CD1c-positive myeloid dendritic cell (primary cell): Measurements from ENCODE around the gene RPL36AL.
"Not testable (repeated sequence)": the region's sequence is repeated elsewhere in the genome, so short reads cannot be mapped to it uniquely, and the experiment has no call there.

Experiments used
- DNase-seq: peaks from one replicate; pipeline ENCODE4 v3.0.0-alpha.2; 2016; ENCODE audit errors: extremely low spot score

Gene RPL36AL

DNA sequence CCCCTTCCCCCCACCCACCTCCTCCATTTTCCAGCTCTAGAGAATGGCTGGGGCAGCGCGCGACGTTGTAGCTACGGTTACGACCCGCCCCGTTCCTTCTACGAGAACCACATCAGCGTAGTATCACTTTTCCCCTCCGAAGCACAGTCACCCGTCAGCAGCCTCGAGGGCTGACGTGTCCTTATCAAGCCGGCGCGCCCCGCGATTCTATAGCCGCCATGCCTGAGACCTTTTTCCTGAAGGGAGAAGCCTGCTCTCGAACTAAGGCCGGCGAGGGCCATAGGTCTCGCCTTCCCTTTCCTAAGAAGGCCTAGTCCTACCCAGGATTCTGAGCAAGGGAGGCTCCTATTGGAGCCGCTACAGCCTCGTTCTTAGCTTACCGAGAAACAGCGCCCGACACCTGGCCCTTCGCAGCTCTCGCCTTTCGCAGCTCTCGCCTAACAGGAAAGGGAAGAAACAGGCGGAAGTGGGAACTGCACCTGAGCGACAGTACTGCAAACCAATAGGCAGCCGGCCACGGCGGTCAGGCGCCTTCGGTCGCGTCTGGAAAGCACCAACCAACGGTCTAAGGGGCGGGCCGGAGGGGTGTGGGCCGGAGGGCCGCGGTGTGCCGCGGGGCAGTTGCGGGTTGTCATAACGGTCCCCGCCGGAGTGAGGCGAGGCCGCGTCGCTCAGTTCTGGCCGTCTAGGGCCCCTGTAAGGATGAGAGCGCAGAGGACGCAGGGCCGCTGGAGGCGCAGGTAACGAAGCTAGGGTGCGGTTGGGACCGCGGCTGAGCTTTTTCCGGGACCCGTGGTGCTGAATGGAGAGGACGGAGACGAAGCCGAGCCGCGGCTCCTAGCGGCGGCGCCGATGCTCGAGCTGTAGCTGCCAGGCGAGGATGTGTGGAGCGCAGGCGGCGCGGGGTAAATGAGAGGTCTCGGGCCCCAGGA is at the start of gene RPL36AL, which contains the start of gene MGAT2:
RPL36AL (minus strand) TSS at position 445 of the 932 bp plus-strand sequence. CDS start 1,522 bp downstream, outside the sequence.
MGAT2 (plus strand) TSS at position 618 of the 932 bp plus-strand sequence. CDS start 470 bp downstream, outside the sequence.
- DNase-seq = peak; percentile 98

DNA sequence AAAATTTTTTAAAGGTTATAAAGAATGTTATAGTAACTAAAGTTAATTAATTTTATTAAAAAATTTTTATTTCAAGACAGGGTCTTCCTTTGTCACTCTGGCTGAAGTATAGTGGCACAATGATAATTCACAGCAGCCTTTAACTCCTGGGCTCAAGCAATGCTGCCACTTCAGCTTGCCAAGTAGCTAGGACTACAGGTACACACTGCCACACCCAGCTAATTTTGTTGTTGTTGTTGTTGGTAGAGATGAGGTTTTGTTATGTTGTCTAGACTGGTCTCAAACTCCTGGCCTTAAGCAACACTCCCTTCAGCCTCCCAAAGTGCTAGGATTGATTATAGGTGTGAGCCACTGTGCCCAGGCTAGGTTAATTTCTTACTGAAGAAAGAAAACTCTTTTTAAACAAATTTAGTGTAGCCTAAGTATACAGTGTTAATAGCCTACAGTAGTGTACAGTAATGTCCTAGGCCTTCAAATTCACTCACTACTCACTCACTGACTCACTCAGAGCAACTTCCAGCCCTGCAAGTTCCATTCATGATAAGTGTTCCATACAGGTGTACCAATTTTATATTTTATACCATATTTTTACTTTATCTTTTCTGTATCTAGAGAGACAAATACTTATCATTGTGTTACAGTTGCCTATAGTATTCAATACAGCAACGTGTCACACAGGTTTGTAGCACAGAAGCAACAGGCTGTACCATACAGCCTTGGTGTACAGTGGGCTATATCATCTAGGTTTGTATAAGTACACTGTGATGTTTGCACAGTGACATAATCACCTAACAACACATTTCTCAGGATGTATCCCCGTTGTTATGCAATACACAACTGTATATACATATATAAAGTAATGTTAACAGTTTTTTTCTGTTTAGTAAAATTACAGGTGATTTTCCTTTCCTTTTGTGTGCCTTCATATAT is 39.4 kb upstream of the RPL36AL start:
- no peak for DNase-seq

DNA sequence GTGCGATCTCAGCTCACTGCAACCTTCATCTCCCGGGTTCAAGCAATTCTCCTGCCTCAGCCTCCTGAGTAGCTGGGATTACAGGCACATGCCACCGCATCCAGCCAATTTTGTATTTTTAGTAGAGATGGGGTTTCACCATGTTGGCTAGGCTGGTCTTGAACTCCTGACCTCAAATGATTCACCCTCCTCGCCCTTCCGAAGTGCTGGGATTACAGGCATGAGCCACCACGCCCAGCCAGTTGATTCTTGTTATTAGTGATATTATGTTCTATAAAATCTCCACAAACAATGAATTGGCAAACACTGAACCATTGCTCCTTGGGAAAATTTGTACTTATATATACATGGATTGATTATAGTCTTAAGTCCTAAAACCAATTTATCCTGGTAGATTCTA is 37.1 kb upstream of the RPL36AL start:
- DNase-seq = not testable (repeated sequence)

DNA sequence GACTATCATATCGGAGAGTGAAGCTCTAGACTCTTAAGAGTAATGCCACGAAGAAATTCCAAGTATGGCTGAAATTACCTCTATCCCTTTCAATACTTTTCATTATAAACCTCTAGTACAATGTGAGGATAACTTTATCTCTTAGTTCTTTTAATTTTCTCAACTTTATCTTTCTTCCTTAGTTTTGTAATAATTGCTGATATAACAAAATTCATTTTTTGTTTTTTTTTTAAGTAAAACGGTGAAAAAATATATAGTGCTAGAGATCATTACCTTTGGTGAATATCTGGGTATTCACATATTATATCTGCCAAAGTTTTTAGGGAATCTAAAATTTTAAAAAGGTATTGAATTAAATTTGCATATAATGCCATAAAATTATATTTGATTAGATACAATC is 34.1 kb upstream of the RPL36AL start:
- DNase-seq = no peak

DNA sequence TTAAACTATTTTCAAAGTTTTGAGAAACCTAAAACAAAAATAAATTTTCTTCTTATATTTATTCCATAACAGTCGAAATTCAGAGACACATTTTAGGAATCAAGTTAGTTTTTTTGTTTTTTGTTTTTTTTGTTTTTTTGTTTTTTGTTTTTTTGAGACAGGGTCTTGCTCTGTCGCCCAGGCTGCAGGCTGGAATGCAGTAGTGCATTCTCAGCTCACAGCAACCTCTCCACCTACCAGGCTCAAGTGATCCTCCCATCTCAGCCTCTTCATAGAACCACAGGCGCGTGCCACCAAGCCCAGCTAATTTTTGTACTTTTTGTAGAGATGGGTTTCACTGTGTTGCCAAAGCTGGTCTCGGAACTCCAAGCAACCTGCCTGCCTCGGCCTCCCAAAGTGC is 33.1 kb upstream of the RPL36AL start:
- no peak for DNase-seq

DNA sequence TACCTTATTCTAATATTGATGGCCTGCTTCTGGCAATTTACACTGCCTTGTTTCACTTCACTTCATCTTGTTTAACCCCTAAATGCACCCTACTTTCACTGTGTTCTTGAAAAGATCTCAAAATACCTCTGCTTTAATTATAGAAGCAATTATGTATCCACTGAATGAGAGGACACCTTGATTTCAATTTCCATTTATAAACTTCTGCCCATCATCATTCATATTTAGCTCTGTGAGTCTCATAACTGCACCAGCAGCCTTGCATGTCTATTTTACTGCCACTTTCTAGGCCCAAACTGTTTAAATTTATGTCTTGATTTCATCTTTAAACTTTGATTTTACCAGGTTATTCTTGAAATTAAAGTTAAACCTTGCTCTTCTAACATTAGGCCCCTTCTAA is 21.7 kb upstream of the RPL36AL start:
- no peak for DNase-seq

DNA sequence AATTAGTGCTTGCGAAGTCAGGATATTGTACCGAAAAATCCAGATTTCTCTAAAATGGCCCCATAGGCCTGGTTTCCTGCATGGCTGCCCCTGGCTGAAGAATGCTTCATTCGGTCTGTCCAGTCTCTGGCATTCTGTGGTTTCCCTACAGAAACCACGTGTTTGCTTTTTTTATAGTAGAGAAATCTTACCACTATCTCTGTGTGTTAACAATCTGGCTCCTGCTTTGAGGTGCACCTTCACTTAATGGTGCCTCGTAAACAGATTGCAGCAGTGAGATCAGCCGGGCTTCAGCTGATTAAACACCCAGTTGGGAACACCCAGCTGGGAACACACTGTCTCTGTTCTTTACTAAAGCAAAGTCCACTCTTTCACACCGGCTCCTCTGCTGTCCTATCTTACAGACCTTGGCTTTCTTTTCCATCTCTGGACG is 21.3 kb upstream of the RPL36AL start:
- no peak for DNase-seq

DNA sequence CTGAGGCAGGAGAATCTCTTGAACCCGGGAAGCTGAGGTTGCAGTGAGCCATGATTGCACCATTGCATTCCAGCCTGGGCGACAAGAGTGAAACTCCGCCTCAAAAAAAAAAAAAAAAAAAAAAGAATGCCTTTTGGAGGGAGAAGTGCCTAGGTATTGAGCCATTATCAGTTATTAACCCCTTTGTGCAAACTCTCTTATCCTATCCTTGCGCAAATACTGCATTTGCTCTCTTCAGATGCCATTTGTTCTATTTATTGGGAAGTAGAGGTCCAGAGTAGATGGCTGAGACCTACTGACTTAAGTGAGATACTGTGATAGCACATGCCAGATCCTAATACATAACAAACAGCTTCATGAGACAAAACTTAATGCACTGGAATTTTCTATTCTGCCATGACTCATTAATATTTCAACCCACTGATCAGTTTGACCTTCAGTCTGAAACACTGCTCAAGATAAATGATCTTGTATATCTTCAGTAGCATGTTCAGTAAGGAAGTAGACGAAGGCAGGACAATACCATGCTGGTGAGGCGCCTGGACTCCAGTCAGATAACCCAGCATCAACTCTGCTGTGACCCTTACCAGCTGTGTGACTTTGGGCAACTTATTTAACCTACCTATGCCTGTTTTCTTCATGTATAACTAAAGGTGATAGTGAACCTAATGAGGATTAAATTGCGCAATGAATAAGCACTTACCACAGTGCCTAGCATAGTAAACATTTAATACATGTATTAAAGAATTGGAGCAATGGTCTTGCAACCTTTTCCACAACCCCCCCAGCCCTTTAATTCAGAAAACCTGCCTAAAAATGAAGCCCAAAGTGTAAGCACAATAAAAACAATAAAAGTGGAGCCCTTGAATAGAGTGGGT is 20.4 kb upstream of the RPL36AL start:
- DNase-seq = no peak

DNA sequence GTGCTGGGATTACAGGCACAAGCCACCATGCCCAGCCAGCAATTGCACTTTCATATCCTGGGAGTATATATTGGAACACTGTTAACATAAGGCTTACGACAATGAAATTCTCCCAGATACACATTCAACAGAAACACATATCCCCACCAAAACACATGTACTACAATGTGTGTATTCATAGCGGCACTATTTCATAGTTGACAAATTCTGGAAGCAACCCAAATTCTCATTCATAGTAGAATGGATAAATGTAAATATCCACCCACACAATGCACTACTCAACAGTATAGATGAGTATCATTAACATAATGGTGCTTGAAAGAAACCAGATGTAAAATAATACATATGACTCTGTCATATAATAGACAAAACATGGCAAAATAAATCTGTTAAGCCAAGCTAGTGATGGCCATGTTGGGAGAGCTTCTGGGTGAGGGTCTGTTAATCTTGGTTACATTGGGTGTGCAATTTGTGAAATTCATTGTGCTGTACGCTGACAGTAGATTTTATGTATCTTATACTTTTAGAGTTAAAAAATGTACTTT is 17.2 kb upstream of the RPL36AL start:
- DNase-seq = no peak

DNA sequence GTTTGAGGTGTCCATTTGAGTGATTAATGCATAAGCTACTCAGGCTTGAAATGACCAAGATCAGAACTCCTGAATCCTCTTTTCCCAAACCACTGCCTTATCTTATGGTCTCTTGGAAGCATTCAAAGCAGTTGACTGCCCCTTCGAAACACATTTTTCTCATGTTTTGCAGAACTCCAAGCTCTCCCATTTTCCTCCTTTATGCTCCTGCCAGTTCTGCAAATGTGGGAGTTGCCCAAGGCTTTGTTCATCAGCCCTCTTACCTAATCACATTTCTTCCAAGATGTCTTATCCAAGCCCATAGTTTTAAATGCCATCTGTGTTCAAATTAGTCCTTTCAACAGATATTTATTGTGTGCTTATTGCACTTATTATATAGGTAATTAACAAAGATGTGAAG is 16.4 kb upstream of the RPL36AL start:
- no peak for DNase-seq

DNA sequence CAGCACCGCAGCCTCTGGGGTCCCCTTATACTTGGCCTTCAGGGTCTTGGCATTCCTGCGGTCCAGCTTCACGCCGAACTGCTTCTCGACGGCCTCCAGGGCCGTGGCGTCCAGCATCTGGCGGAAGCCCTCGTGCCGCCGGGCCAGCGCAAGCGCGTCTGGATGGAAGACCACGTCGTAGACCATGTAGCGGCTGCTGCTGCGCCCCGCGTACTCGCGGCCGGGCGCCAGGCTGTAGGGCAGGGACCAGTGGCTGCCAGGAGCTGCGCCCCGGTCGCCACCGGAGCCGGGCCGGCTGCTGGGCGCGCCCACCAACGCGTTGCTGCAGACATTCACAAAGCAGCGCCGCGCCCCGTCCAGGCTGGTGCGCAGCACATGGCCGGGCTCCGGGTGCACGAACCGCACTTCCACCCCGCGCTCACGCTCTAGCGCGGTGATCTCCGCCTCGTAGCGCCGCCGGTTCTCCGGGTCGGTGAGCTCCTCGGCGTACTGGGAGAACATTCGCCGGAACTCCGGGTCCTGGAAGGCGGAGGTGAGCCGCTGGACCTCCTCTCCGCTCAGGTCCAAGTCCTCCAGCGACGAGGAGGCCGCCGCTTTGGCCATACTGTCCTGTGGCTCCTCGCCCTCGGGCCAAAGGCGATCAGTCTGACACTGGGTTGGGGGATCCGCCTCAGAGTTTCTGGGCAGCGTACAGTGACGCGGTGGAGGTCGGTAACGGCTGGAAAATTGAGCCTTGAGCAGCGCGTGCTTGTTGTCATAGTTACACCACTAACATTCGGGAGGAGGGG is 14.3 kb upstream of the RPL36AL start, which contains the start of gene DNAAF2:
DNAAF2 (minus strand) TSS at position 698 of the 788 bp plus-strand sequence; CDS start at position 603, 95 bp downstream.
- DNase-seq = peak; percentile 69

DNA sequence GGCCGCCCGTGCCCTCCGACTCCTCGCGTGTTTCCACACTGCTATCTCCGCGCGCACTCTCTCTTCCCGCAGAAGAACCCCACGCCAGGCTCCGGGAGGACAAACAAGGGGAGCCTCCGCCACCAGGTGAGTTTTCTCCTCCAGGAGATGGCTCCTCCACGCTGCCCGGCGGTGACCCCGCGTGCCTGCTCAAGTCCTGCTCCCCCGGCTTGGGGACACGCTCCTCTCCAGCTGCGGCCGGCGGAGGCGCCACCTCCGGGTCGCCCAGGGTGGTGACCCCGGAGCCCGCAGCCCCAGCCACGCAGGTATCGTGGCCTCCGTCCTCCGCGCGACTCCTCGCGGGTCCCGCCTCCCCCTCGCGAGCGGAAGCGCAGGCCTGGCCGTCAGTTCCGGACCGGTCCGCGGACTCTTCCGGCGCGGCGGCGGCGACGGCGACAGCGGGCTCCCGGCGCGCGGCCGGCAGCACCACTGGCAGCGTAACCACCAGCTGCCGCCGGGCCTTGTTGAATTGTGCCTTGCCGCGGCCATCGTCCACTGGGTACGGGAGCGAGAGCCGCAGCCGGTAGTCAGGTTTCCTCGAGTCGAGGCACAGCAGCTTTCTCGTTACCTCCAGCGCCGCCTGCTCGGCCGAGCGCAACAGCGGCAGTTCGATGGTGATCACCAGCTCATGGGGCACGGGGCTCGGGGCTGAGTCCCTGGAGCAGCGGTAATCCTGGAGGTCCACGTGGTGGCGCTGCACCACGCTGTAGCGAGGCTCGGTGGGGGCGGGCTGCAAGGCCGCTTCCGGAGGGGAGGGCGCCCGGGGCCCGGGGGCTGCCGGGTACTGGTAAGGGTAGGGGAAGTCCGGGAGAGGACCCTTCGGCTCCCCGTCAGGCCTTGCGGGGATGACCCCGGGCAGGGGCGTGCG is 13.5 kb upstream of the RPL36AL start:
- peak; percentile 97 for DNase-seq

DNA sequence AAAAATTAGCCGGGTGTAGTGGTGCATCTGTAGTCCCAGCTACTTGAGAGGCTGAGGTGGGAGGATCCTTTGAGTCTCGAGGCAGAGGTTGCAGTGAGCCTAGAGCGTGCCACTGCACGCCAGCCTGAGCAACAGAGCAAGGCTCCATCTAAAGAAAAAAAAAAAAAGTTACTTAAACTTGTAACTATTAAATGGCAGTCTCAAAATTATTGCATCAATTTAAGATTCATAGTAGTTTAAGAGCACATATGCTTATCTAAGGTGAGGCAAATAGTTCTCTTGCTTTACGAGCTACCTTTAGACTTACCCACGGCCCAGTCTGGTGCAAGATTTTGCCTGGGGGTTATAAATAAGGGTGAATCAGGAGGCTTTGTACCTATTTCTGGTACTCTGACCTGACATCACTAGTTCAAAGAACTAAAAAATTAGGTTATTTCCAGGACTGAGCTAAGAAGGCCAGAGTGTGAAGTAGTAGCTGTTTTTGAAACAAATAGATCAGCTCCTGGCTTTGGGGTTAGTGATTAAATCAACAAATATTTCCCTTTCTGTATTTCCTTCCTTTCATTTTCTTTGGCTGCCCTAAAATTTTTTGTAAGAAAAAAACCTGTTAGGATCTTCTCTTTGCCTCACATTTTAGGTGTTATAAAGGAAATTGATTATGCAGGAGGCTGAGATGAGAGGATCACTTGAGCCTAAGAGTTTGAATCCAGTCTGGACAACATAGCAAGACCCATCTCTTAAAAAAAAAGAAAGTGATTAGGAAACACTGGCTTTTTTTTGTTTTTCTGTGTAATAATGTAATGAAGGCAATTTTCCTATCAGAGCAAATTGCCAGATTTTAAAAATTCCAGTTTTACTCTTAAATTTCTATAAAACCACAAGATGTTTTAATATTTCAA is 3.8 kb upstream of the RPL36AL start:
- no peak for DNase-seq

DNA sequence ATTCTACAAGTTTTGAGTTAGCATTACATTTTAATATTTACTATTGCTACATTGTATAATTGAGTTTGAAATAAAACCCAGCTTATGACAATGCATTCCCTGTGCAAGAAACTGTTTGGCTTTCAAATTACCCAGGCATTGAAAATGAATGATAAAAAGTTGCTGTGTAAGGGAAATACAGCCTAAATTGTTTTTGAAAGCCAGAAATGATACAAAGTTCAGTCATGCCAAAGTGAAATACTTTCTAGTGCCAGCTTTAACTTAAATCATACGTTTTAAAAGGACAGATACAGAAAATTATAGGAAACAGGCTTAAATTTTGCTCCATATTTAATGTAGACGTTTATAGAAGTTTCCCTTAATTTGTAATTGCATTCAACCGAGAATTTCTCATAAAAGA is 3.0 kb upstream of the RPL36AL start:
- no peak for DNase-seq

DNA sequence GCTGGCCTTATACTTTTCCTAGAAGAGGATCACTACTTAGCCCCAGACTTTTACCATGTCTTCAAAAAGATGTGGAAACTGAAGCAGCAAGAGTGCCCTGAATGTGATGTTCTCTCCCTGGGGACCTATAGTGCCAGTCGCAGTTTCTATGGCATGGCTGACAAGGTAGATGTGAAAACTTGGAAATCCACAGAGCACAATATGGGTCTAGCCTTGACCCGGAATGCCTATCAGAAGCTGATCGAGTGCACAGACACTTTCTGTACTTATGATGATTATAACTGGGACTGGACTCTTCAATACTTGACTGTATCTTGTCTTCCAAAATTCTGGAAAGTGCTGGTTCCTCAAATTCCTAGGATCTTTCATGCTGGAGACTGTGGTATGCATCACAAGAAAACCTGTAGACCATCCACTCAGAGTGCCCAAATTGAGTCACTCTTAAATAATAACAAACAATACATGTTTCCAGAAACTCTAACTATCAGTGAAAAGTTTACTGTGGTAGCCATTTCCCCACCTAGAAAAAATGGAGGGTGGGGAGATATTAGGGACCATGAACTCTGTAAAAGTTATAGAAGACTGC is 1.7 kb upstream of the RPL36AL start:
- no peak for DNase-seq

DNA sequence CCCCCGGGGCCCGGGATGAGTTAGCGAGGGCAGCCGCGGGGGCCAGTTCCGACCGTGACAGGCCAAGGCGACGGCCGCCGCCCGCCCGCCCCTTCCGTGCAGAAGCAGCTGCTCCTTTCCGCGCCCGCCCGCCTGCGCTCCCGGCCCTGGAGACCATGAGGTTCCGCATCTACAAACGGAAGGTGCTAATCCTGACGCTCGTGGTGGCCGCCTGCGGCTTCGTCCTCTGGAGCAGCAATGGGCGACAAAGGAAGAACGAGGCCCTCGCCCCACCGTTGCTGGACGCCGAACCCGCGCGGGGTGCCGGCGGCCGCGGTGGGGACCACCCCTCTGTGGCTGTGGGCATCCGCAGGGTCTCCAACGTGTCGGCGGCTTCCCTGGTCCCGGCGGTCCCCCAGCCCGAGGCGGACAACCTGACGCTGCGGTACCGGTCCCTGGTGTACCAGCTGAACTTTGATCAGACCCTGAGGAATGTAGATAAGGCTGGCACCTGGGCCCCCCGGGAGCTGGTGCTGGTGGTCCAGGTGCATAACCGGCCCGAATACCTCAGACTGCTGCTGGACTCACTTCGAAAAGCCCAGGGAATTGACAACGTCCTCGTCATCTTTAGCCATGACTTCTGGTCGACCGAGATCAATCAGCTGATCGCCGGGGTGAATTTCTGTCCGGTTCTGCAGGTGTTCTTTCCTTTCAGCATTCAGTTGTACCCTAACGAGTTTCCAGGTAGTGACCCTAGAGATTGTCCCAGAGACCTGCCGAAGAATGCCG is 872 bp upstream of the RPL36AL start:
- DNase-seq = peak; percentile 90

DNA sequence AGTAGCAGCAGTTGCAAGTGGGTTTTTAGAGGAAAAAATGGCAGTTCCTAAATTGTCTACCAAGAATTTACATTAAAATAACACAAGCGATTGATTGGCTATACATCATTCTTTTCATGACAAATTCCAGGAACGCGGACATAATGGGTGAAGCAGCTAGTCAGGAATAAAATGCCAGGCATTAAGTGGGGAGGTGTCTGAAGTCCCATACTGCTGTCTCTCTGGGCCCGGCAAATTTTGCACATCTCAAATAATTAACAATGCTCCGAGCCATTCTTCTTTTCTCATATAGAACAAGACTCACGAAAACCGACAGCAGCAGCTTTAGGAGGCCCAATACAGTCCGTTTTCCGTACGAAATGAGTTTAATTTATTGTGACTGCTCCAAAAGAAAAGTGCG is 696 bp downstream of the RPL36AL start:
- no peak for DNase-seq
